CD4-positive, alpha-beta T cell (primary cell): ENCODE results near the gene MACC1. TPM values are rescaled to one million over a fixed set of nuclear protein-coding genes. Genes with fewer than 3 reads are reported as not detected.

Source experiments
- ATAC-seq: fragments of 200-7000 bp; cut with Tn5 transposase; one replicate; pipeline ENCODE4 v1.10.0; 2022; ENCODE audit warnings: mild to moderate bottlenecking; ENCODE audit not compliant: poor library complexity
- CTCF ChIA-PET: fragments of 350-600 bp; sonication (Branson Sonifier 250); formaldehyde crosslinking; loops from one replicate; lab custom pipeline; 2021; ENCODE audit warnings: antibody characterized with exemption, inconsistent platforms; lab: Charles Lee
- POLR2A ChIA-PET: fragments of 350-600 bp; sonication (Branson Sonifier 250); formaldehyde crosslinking; loops from one replicate; lab custom pipeline; 2021; ENCODE audit warnings: antibody characterized with exemption, inconsistent platforms; lab: Charles Lee
- DNase-seq, 14 experiments: peaks; one replicate each; pipeline ENCODE4 v3.0.0-alpha.2; 2013 to 2020; ENCODE audit warnings: mixed read lengths in 2 of 14
- H3K27ac ChIP-seq, 2 donors: one replicate each; pipeline versions ENCODE4 v1.5.1 to v1.7.0; 2013; ENCODE audit warnings: low read length in 2 of 2, low read depth in 1 of 2, mild to moderate bottlenecking in 1 of 2
- H3K27me3 ChIP-seq, 2 experiments: 1 replicate in 1 of 2; 2 replicates in 1 of 2; pipeline versions ENCODE4 v1.6.1 to v1.7.0; 2013; ENCODE audit warnings: low read length in 2 of 2, control low read depth in 1 of 2, mild to moderate bottlenecking in 1 of 2, moderate library complexity in 1 of 2; ENCODE audit not compliant: insufficient read depth in 2 of 2, control insufficient read depth in 1 of 2
- H3K36me3 ChIP-seq: one replicate; pipeline ENCODE4 v1.6.1; 2013; ENCODE audit warnings: low read length, control low read depth; ENCODE audit not compliant: insufficient read depth
- H3K4me1 ChIP-seq: one replicate; pipeline ENCODE4 v1.6.1; 2013; ENCODE audit warnings: low read length, control low read depth; ENCODE audit not compliant: insufficient read depth
- H3K4me3 ChIP-seq: one replicate; pipeline ENCODE4 v1.5.1; 2013; ENCODE audit warnings: mild to moderate bottlenecking, low read length, moderate library complexity
- H3K9me3 ChIP-seq, 2 experiments: 1 replicate in 1 of 2; 2 replicates in 1 of 2; pipeline versions ENCODE4 v1.6.1 to v1.7.0; 2013; ENCODE audit warnings: low read length in 2 of 2, mild to moderate bottlenecking in 2 of 2, control low read depth in 1 of 2, moderate library complexity in 1 of 2; ENCODE audit not compliant: control insufficient read depth in 1 of 2, insufficient read depth in 1 of 2
- H3K27ac Mint-ChIP-seq: one replicate; pipeline ENCODE4 v1.8.0; 2020; ENCODE audit warnings: mixed read lengths
- H3K27me3 Mint-ChIP-seq: one replicate; pipeline ENCODE4 v1.8.0; 2021; ENCODE audit warnings: mixed read lengths
- H3K36me3 Mint-ChIP-seq: one replicate; pipeline ENCODE4 v1.8.0; 2021; ENCODE audit warnings: low read depth, mixed read lengths
- H3K4me1 Mint-ChIP-seq: one replicate; pipeline ENCODE4 v1.8.0; 2021; ENCODE audit warnings: low read depth, mixed read lengths
- H3K4me3 Mint-ChIP-seq: one replicate; pipeline ENCODE4 v1.8.0; 2020; ENCODE audit warnings: mild to moderate bottlenecking, mixed read lengths
- H3K9me3 Mint-ChIP-seq: one replicate; pipeline ENCODE4 v1.8.0; 2020; ENCODE audit warnings: mixed read lengths
- intact Hi-C, 2 experiments: fragments of 100-400 bp; cut with DNase I in 1 of 2; cut with micrococcal nuclease in 1 of 2; formaldehyde crosslinking; loops; one replicate each; pipeline versions ENCODE4 v1.15.1 to v1.9.0; 2023 to 2025; cut with DNase I, micrococcal nuclease
- total RNA-seq, 174 experiments: library from RNA in 2 of 174; stranded (reverse) in 2 of 174; gene quantifications; one replicate each; pipeline ENCODE4 v1.2.3 and lab custom pipeline; 2021 to 2026
- TF ChIP-seq, protein P1 (sequence below): fragments of 200-600 bp; IDR thresholded peaks from one replicate; pipeline ENCODE4 v1.8.0; 2022; ENCODE audit warnings: antibody characterized with exemption, mild to moderate bottlenecking

The MACC1 gene
- total RNA-seq, 2 experiments from 2014 or later: 0.05 to 0.14 TPM

DNA sequence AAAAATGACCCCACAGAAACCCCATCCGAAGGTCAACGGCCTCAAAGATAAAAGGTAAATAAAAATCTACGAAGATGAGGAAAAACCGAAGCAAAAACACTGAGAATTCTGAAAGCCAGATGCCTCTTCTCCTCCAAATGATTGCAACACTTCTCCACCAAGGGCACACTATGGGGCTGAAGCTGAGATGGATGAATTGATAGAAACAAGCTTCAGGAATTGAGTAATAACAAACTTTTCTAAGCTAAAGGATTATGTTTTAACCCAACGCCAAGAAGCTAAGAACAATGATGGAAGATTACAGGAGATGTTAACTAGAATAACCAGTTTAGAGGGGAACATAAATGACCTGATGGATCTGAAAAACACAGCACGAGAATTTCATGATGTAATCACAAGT is 127.8 kb downstream of the MACC1 start:
- Mint-ChIP-seq H3K27ac (no peak overlapping the region), H3K4me1 (no peaks in the 10 kb centered on the region), H3K4me3 (no peak overlapping the region), H3K27me3 (no peaks in the 10 kb centered on the region), H3K36me3 (no peaks in the 10 kb centered on the region), H3K9me3 (peaks cover 5% of the 10 kb centered on the region)
- Histone ChIP-seq H3K4me1 (no peaks in the 10 kb centered on the region), H3K9me3 (no peaks in the 10 kb centered on the region), H3K36me3 (no peaks in the 10 kb centered on the region), H3K27ac (no peak overlapping the region), H3K4me3 (no peak overlapping the region), H3K27me3 (no peaks in the 10 kb centered on the region)
- CTCF ChIA-PET: no interaction called here
- DNase-seq: no peak
- intact Hi-C loops: no loop called here
- TF ChIP-seq, protein P1, sequence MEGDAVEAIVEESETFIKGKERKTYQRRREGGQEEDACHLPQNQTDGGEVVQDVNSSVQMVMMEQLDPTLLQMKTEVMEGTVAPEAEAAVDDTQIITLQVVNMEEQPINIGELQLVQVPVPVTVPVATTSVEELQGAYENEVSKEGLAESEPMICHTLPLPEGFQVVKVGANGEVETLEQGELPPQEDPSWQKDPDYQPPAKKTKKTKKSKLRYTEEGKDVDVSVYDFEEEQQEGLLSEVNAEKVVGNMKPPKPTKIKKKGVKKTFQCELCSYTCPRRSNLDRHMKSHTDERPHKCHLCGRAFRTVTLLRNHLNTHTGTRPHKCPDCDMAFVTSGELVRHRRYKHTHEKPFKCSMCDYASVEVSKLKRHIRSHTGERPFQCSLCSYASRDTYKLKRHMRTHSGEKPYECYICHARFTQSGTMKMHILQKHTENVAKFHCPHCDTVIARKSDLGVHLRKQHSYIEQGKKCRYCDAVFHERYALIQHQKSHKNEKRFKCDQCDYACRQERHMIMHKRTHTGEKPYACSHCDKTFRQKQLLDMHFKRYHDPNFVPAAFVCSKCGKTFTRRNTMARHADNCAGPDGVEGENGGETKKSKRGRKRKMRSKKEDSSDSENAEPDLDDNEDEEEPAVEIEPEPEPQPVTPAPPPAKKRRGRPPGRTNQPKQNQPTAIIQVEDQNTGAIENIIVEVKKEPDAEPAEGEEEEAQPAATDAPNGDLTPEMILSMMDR: no peak
- POLR2A ChIA-PET: no interaction called here
- no peak for ATAC-seq

DNA sequence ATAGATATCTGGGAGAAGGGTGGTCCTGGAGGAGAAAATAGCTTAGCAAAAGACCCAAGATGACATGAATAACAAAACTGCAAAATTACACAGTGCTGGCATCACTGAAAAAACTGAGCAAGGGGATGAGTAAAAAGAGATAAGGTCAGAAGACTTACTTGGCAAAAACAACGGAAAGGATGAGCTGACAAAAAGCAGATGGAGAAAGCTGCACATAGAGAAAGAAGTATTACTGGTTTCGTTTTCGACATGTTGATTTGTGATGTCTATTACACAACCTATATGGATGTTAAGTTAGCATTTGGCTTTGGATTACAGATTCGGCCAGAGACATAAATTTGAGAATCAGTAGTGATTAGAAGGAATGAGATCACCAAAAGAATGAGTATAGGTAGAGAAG is 132.1 kb downstream of the MACC1 start:
- intact Hi-C loops: no loop called here
- Histone ChIP-seq H3K9me3 (no peaks in the 10 kb centered on the region), H3K27ac (no peak overlapping the region), H3K27me3 (no peaks in the 10 kb centered on the region), H3K4me3 (no peak overlapping the region), H3K36me3 (no peaks in the 10 kb centered on the region), H3K4me1 (no peaks in the 10 kb centered on the region)
- no peak overlapping the region for H3K27ac Mint-ChIP-seq
- POLR2A ChIA-PET: no interaction called here
- H3K27me3 Mint-ChIP-seq: no peaks in the 10 kb centered on the region
- ATAC-seq: no peak
- DNase-seq: no peak
- H3K4me3 Mint-ChIP-seq: no peak overlapping the region
- CTCF ChIA-PET: no interaction called here
- TF ChIP-seq, protein P1: no peak
- no peaks in the 10 kb centered on the region for H3K4me1 Mint-ChIP-seq
- no peaks in the 10 kb centered on the region for H3K36me3 Mint-ChIP-seq
- H3K9me3 Mint-ChIP-seq: peaks cover 2% of the 10 kb centered on the region

Other genes starting within 250 kb of the MACC1 start
- not detected for gene ITGB8, start 113.5 kb upstream of the MACC1 start, total RNA-seq